GM12878 (cell line): ENCODE data around the gene SRP54. TPM values are rescaled to one million over a fixed set of nuclear protein-coding genes. Genes with fewer than 3 reads are reported as not detected.

Experiments used
- ATAC-seq: fragments of 200-7000 bp; cut with Tn5 transposase; 3 replicates; pipeline ENCODE4 v1.9.1; 2020; ENCODE audit warnings: mild to moderate bottlenecking, moderate library complexity
- BruUV-seq: library from RNA; stranded (reverse); fragments of 400-500 nt; replicated peaks from 2 replicates; lab custom pipeline; 2021; lab: Mats Ljungman, UMichigan
- CTCF ChIA-PET: fragments of 300-600 bp; sonication (Branson Sonifier 250); formaldehyde crosslinking; extraction: SDS; loops from one replicate; lab custom pipeline; 2021; ENCODE audit warnings: inconsistent platforms; lab: Yijun Ruan, JAX
- POLR2A ChIA-PET: fragments of 350-600 bp; formaldehyde crosslinking; extraction: SDS; loops from one replicate; lab custom pipeline; 2021; ENCODE audit warnings: inconsistent platforms; lab: Charles Lee
- RAD21 ChIA-PET: fragments of 300-600 bp; sonication (Branson Sonifier 250); formaldehyde crosslinking; loops from one replicate; lab custom pipeline; 2023; ENCODE audit warnings: antibody characterized with exemption; ENCODE audit not compliant: unreplicated experiment; lab: Charles Lee
- SMC1A ChIA-PET: fragments of 300-600 bp; sonication (Branson Sonifier 250); formaldehyde crosslinking; loops from one replicate; lab custom pipeline; 2023; ENCODE audit not compliant: unreplicated experiment, uncharacterized antibody; lab: Charles Lee
- DNase-seq: peaks from one replicate; pipeline ENCODE4 v3.0.0-alpha.2; 2011; ENCODE audit warnings: low read depth, low spot score
- FAIRE-seq: peaks from 3 replicates; lab custom pipeline; 2011; peaks lifted over from hg19 to GRCh38; lab: Jason Lieb, UNC
- H2AFZ ChIP-seq: 2 replicates; pipeline ENCODE4 v1.6.0; 2011; ENCODE audit warnings: low read depth, low read length, control low read depth; ENCODE audit not compliant: control insufficient read depth
- H3K27ac ChIP-seq: 2 replicates; pipeline ENCODE4 v1.5.1; 2011; ENCODE audit warnings: control low read depth; ENCODE audit not compliant: control insufficient read depth, insufficient read depth
- H3K27me3 ChIP-seq, 2 experiments: replicated peaks in 1 of 2; 2 replicates each; pipeline versions ENCODE4 v1.6.0 to v1.6.1; 2011; ENCODE audit warnings: low read length in 1 of 2; ENCODE audit not compliant: control insufficient read depth in 2 of 2, insufficient read depth in 2 of 2
- H3K36me3 ChIP-seq, 2 experiments: 2 replicates each; pipeline ENCODE4 v1.5.1; 2011; ENCODE audit warnings: low read length in 1 of 2; ENCODE audit not compliant: control insufficient read depth in 2 of 2, insufficient read depth in 2 of 2
- H3K4me1 ChIP-seq: 2 replicates; pipeline ENCODE4 v1.6.1; 2011; ENCODE audit warnings: mild to moderate bottlenecking, low read length, moderate library complexity, mixed read lengths; ENCODE audit not compliant: control insufficient read depth, insufficient read depth
- H3K4me2 ChIP-seq: 2 replicates; pipeline ENCODE4 v1.6.0; 2011; ENCODE audit warnings: control low read depth; ENCODE audit not compliant: control insufficient read depth, insufficient read depth
- H3K4me3 ChIP-seq: fragments of 200-600 bp; sonication (generic); 2 replicates; pipeline ENCODE4 v1.5.1; 2016
- H3K79me2 ChIP-seq: 2 replicates; pipeline ENCODE4 v1.6.0; 2011; ENCODE audit warnings: low read length; ENCODE audit not compliant: control insufficient read depth, insufficient read depth
- H3K9ac ChIP-seq: 2 replicates; pipeline ENCODE4 v1.8.0; 2011; ENCODE audit warnings: low read length, control low read depth, mixed read lengths; ENCODE audit not compliant: control insufficient read depth, insufficient read depth
- H3K9me3 ChIP-seq: replicated peaks from 3 replicates; pipeline ENCODE4 v1.5.1; 2011; ENCODE audit warnings: mild to moderate bottlenecking, low read length; ENCODE audit not compliant: control insufficient read depth, insufficient read depth
- H4K20me1 ChIP-seq: 2 replicates; pipeline ENCODE4 v1.6.0; 2011; ENCODE audit not compliant: control insufficient read depth, insufficient read depth
- GATAD2B ChIP-seq: fragments of 450-650 bp; conservative IDR thresholded peaks from 2 replicates; pipeline ENCODE4 v1.6.1; 2017; ENCODE audit warnings: low read depth, mild to moderate bottlenecking, moderate library complexity
- NBN ChIP-seq: fragments of 450-650 bp; IDR thresholded peaks from 2 replicates; pipeline ENCODE4 v1.6.1; 2016
- PAX5 ChIP-seq: IDR thresholded peaks from 2 replicates; pipeline ENCODE4 v1.6.1; 2011; ENCODE audit warnings: low read depth, low read length, borderline replicate concordance
- RFX5 ChIP-seq: IDR thresholded peaks from 2 replicates; pipeline ENCODE4 v1.6.1; 2011; ENCODE audit warnings: low read depth, low read length, improper control_type of control experiment
- WGBS: methylation state at CpG from one replicate; pipeline ENCODE4 v1.1.6; 2016; ENCODE audit warnings: low lambda C conversion rate; ENCODE audit not compliant: insufficient replicate concordance, insufficient coverage; ENCODE audit errors: missing lambda C conversion rate; 5-methylcytosine and 5-hydroxymethylcytosine counted together
- in situ Hi-C: fragments of 300-500 bp; cut with MboI; formaldehyde crosslinking; loops from 9 replicates; pipeline ENCODE4 v1.14.3; 2018; ENCODE audit warnings: mixed read lengths
- intact Hi-C: fragments of 100-400 bp; cut with micrococcal nuclease; formaldehyde crosslinking; loops from one replicate; pipeline ENCODE4 v1.14.2; 2022; ENCODE audit not compliant: unreplicated experiment
- polyA plus RNA-seq, 11 experiments: library from polyadenylated mRNA; depleted of rRNA in 4 of 11; unstranded in 6 of 11; stranded (reverse) in 5 of 11; fragments of >200 nt; fragmentation: Nextera tagmentation in 4 of 11; fragmentation: Illumina TruSeq in 1 of 11; extraction: Ambion mirVana in 4 of 11; extraction: Trizol in 1 of 11; gene quantifications; 1 replicate in 1 of 11; 2 replicates in 10 of 11; pipeline versions ENCODE4 v1.2.1 to v1.2.3, GENCODE V29; 2011 to 2016; ENCODE audit warnings: inconsistent platforms in 2 of 11, missing spikeins in 2 of 11, low read depth in 1 of 11
- total RNA-seq, 4 experiments: library from RNA; depleted of rRNA in 3 of 4; stranded (reverse); fragments of >200 nt in 3 of 4; fragmentation: Illumina TruSeq in 1 of 4; extraction: Trizol in 1 of 4; gene quantifications; 2 replicates each; pipeline versions ENCODE4 v1.2.1 to v1.2.3, GENCODE V29; 2013 to 2021
- TF ChIP-seq, protein P1 (sequence below): fragments of 450-650 bp; IDR thresholded peaks from 2 replicates; pipeline ENCODE4 v1.6.1; 2017; ENCODE audit warnings: antibody characterized with exemption, mild to moderate bottlenecking, moderate library complexity

SRP54 gene
- total and polyA plus RNA-seq, 10 of the 15 experiments (the other 5 are each of a cell fraction or from before 2014, with no cell fraction given): 54.1 to 130 (median 72.3) TPM

DNA sequence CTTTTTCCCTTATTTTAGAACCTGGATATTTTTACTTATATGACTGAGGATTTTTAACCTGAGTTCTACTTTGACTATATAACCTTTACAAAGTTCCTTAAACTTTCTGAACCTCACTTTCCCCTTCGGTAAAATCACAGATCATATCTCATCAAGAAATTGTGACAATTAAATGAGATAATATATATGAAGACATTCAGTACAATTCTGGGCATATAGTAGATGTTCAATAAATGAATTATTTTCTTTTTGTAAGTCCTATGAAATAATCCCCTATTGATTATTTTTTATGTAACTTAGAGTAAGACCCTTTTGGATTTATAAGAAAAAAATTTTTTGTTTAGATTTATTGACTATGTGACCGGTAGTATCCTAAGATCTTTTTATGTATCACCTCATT, 45.6 kb downstream of the SRP54 start:
- H3K4me2 ChIP-seq: no peak overlapping the region
- H3K4me3 ChIP-seq: no peak overlapping the region
- FAIRE-seq (no peak), ATAC-seq (no peak), DNase-seq (no peak)
- ChIA-PET POLR2A (no interaction called here), CTCF (no interaction called here), RAD21 (no interaction called here), SMC1A (no interaction called here)
- no TSS peak for BruUV-seq
- no peaks in the 10 kb centered on the region for H3K4me1 ChIP-seq
- in situ Hi-C loops: no loop called here
- no peaks in the 10 kb centered on the region for H3K79me2 ChIP-seq
- peaks cover 0 to 5% of the 10 kb centered on the region in 2 experiments; a peak in 3 of 4 replicates for H3K36me3 ChIP-seq
- H3K27ac ChIP-seq: no peak overlapping the region
- H3K9ac ChIP-seq: no peak overlapping the region
- no peaks in the 10 kb centered on the region for H4K20me1 ChIP-seq
- intact Hi-C loops: no loop called here
- H3K27me3 ChIP-seq: no peaks in the 10 kb centered on the region
- 100% methylated on average over 2 of the region's 2 CpGs for WGBS
- no peak overlapping the region for H2AFZ ChIP-seq
- peaks cover 6% of the 10 kb centered on the region for H3K9me3 ChIP-seq
- TF ChIP-seq RFX5 (no peak), PAX5 (no peak), NBN (no peak), GATAD2B (no peak)
- TF ChIP-seq, protein P1, sequence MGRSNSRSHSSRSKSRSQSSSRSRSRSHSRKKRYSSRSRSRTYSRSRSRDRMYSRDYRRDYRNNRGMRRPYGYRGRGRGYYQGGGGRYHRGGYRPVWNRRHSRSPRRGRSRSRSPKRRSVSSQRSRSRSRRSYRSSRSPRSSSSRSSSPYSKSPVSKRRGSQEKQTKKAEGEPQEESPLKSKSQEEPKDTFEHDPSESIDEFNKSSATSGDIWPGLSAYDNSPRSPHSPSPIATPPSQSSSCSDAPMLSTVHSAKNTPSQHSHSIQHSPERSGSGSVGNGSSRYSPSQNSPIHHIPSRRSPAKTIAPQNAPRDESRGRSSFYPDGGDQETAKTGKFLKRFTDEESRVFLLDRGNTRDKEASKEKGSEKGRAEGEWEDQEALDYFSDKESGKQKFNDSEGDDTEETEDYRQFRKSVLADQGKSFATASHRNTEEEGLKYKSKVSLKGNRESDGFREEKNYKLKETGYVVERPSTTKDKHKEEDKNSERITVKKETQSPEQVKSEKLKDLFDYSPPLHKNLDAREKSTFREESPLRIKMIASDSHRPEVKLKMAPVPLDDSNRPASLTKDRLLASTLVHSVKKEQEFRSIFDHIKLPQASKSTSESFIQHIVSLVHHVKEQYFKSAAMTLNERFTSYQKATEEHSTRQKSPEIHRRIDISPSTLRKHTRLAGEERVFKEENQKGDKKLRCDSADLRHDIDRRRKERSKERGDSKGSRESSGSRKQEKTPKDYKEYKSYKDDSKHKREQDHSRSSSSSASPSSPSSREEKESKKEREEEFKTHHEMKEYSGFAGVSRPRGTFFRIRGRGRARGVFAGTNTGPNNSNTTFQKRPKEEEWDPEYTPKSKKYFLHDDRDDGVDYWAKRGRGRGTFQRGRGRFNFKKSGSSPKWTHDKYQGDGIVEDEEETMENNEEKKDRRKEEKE: no peak
- TF ChIP-seq, all 136 proteins: peak for 0
